ENCODE results near the gene RPS25.

The RPS25 gene

DNA sequence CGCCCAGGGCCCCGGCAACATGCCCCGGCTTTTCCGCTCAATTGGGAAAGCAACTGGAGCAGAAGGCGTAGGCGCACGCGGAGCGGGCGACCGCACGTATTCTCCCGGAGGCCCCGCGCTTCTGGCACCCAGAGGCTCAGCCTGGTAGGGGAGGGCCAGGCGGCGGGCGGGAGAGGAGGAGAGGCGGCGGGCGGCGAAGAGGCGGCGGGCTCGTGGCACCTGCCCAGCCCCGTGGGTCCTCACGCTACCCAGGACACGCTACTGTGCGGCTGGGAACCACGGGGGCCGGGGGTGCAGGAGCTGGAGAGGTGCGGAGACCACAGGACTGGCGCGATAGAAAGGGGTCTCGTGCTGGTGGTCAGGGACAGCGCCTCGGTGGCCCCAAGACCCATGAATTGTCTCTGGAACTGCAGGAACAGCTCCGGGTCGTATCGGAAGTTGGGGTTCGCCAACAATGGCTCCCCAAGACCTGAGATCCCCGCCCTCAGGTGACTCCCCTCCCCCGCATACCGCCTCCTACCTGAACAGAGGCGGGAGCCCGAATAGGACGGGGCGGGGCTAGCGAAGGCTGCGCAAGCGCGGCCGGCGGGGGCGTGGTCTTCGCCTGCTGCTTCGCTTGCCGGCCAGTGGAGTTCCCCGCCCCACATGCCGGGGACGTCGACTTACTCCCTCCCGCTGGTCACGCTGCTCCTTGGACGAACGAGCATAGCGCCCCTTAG is 12.3 kb upstream of the RPS25 start, which contains the start of gene SLC37A4:
SLC37A4 (minus strand) TSS at position 549 of the 719 bp plus-strand sequence.
- H3K27ac Mint-ChIP-seq: peak within 1 kb of the TSS; percentile 87 to 98 (median 92)
- H3K27me3 Mint-ChIP-seq (ENCODE audit: low read depth): no peaks in the 10 kb centered on the region
- peaks cover 24% of the 10 kb centered on the region for H3K4me1 Mint-ChIP-seq
- TF ChIP-seq CTCF (IDR thresholded peaks at IDR 0.05; ENCODE audit: unreplicated experiment in 3 of 3): no peak
- H3K9me3 Mint-ChIP-seq: no peaks in the 10 kb centered on the region
- H3K4me3 Mint-ChIP-seq: peak within 1 kb of the TSS; percentile 84 to 87 (median 86)
- peaks cover 17% of the 10 kb centered on the region for H3K36me3 Mint-ChIP-seq (ENCODE audit: low read depth)

- H3K4me3 Mint-ChIP-seq: peak overlapping the region; percentile 84 to 87 (median 86)
- H3K27me3 Mint-ChIP-seq (ENCODE audit: low read depth): no peaks in the 10 kb centered on the region
- TF ChIP-seq CTCF (IDR thresholded peaks at IDR 0.05; ENCODE audit: unreplicated experiment in 3 of 3): no peak
- no peaks in the 10 kb centered on the region for H3K9me3 Mint-ChIP-seq
- peaks cover 24% of the 10 kb centered on the region for H3K4me1 Mint-ChIP-seq
- H3K27ac Mint-ChIP-seq: peak overlapping the region; percentile 87 to 98 (median 92)
- H3K36me3 Mint-ChIP-seq (ENCODE audit: low read depth): peaks cover 22% of the 10 kb centered on the region
Measured at GRCh38 chr11:119030029-119030328, 11.8 kb upstream of the RPS25 start.

DNA sequence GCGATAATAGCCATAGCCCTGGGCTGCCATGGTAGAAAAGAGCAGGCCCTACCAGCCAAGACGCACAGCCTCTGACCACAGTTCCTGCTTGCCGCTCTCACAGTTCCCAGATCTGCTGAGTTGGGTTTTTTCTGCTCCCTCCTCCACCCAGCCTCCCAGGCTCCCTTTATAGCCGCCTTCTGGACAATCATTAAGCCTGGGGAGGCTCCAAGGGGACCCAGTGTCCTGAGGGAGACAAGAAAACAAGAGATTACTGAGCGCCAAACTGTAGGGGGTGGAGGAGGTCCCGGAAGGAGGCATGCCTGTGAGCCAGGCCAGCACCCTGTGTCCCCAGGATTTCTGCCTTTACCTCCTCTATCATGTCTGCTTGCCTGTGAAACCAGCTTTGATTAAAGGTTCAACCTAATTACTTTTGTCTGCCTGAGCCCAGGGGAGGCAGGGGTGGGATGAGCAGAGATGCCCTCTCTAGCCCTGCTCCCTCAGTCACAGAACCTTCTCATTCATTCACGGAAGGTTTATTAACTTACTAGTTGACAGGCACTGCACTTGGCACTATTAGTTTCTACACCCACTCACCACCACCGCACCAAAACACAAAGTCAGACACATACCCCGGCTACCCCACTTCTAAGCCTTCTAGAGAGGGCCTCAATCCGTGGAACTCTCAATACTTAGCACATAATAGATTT is 11.3 kb upstream of the RPS25 start:
- H3K27me3 Mint-ChIP-seq (ENCODE audit: low read depth): no peaks in the 10 kb centered on the region
- H3K4me3 Mint-ChIP-seq: peak overlapping the region; percentile 84 to 87 (median 86)
- no peaks in the 10 kb centered on the region for H3K9me3 Mint-ChIP-seq
- TF ChIP-seq CTCF (IDR thresholded peaks at IDR 0.05; ENCODE audit: unreplicated experiment in 3 of 3): no peak
- peaks cover 27% of the 10 kb centered on the region for H3K36me3 Mint-ChIP-seq (ENCODE audit: low read depth)
- H3K4me1 Mint-ChIP-seq: peaks cover 24% of the 10 kb centered on the region
- H3K27ac Mint-ChIP-seq: peak overlapping the region; percentile 87 to 98 (median 92)

GRCh38 chr11:119029069-119029339 is 10.9 kb upstream of the RPS25 start:
- Mint-ChIP-seq H3K4me3 (peak overlapping the region; percentile 84 to 87 (median 86)), H3K4me1 (peaks cover 24% of the 10 kb centered on the region), H3K27ac (peak overlapping the region; percentile 87 to 98 (median 92)), H3K27me3 (ENCODE audit: low read depth) (no peaks in the 10 kb centered on the region), H3K9me3 (no peaks in the 10 kb centered on the region), H3K36me3 (ENCODE audit: low read depth) (peaks cover 32% of the 10 kb centered on the region)
- no peak for TF ChIP-seq CTCF (IDR thresholded peaks at IDR 0.05; ENCODE audit: unreplicated experiment in 3 of 3)

GRCh38 chr11:119028346-119029068 is 10.4 kb upstream of the RPS25 start:
- Mint-ChIP-seq H3K4me1 (peaks cover 24% of the 10 kb centered on the region), H3K27me3 (ENCODE audit: low read depth) (no peaks in the 10 kb centered on the region), H3K36me3 (ENCODE audit: low read depth) (peaks cover 36% of the 10 kb centered on the region), H3K9me3 (no peaks in the 10 kb centered on the region), H3K27ac (peak overlapping the region; percentile 87 to 98 (median 92)), H3K4me3 (peak overlapping the region; percentile 84 to 87 (median 86))
- TF ChIP-seq CTCF (IDR thresholded peaks at IDR 0.05; ENCODE audit: unreplicated experiment in 3 of 3): no peak

Data from nephron (organoid).